ENCODE data around the gene GRAP2.
"Not testable (repeated sequence)": the region's sequence is repeated elsewhere in the genome, so short reads cannot be mapped to it uniquely, and the experiment has no call there.

GRAP2 gene

DNA sequence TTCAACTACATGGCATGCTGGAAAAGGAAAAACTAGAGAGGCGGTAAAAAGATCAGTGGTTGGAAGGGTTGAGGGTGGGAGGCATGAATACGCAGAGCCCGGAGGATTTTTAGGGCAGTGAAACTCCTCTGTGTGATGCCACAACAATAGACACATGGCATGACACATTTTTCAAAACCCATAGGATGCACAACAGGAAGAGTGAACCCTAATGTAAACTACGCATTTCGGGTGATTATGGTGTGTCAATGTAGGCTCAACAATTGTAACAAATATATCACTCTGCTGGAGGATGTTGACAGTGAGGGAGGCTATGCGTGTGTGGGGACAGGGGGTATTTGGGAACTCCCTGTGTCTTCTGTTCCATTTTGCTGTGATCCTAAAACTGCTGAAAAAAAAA lies 78.2 kb downstream of the GRAP2 start:
- Mint-ChIP-seq H3K27ac (no peak overlapping the region), H3K4me1 (no peaks in the 10 kb centered on the region)

DNA sequence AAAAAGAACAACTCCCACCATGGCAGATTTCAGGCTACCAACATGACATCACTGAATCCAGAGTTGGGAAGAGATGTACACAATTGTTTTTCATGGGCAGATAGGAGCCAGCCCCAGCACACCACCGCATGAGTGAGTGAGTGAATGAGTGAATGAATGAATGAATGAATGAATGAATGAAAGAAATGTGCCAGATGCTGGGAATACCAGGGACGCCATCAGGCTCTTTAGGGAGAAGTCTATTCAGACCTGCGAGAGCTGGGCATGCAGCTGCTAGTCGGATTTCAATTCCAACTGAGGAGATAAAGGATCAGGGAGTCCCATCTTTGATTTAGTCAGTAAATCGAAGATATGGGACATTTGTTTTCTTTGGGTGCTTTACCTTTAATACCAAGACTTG lies 78.6 kb downstream of the GRAP2 start:
- no peaks in the 10 kb centered on the region for H3K9me3 Mint-ChIP-seq
- H3K4me1 Mint-ChIP-seq = no peaks in the 10 kb centered on the region
- no peaks in the 10 kb centered on the region for H3K36me3 Mint-ChIP-seq
- H3K27ac Mint-ChIP-seq = no peak overlapping the region
- no peak for ATAC-seq
- H3K27me3 Mint-ChIP-seq = peaks cover 41% of the 10 kb centered on the region
- no peak overlapping the region for H3K4me3 Mint-ChIP-seq

More for the DNA sequence above, 78.2 kb downstream of the GRAP2 start:
- H3K27me3 Mint-ChIP-seq = peaks cover 40% of the 10 kb centered on the region
- no peaks in the 10 kb centered on the region for H3K9me3 Mint-ChIP-seq
- no peak for ATAC-seq
- H3K4me3 Mint-ChIP-seq = no peak overlapping the region
- H3K36me3 Mint-ChIP-seq = no peaks in the 10 kb centered on the region

DNA sequence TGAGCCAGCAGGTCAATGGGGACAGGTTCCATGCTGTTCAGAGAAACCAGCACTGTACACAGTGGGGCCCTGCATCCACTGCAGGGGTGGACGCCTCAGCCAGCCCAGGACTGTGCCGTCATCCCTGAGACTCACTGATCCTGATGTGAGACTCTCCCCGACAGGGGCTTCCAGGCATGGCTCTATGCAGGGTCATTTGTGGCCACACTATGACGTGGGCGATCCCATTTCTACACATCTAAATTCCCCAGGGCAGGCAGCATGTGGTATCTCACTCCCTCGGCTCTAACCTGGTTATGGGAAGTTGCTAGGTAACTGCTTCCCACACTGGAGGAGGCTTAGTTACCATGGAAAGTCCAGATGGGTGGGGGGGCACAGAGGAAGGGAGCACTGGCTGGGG lies 79.7 kb downstream of the GRAP2 start:
- Mint-ChIP-seq H3K4me3 (no peak overlapping the region), H3K27ac (no peak overlapping the region), H3K9me3 (no peaks in the 10 kb centered on the region), H3K36me3 (no peaks in the 10 kb centered on the region), H3K4me1 (no peaks in the 10 kb centered on the region), H3K27me3 (peaks cover 42% of the 10 kb centered on the region)
- ATAC-seq = no peak

DNA sequence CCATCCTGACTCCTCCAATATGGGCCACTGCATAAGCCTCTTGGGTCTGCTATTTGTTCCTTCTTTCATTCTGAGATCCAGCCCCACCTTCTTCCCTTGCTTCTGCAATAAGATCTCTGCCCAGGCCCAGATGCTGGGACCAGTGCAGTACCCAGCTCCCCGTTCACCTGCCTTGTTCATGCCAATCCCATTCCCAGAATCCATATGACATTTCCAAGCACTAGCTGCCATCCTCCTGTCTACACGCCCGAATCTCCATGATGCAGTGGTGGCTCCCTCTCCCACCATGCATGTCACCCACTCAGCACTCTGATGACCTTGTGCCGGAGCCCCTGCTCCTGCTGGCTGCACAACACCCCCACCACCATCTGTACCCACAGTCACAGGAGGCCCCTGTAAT lies 82.5 kb downstream of the GRAP2 start:
- no peak for ATAC-seq
- Mint-ChIP-seq H3K9me3 (no peaks in the 10 kb centered on the region), H3K27ac (no peak overlapping the region)

DNA sequence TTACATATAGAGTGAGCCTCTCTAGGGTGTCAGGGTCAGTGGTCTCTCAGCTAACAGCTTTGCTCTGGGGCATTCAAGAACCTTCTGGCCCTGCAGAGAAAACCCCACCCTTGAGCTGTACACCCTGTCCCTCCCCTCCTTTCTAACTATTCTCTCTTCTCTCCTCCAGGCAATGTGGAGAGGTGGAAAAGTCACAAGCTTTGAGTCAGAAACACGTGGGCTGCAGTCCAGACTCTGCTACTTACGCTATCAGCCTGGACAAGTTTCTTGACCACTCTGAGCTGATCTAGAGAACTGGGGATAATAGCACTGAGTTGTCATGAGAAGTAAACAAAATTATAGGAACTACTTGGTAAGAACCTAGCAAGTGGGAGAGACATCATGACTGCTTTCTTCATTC lies 83.1 kb downstream of the GRAP2 start:
- H3K27me3 Mint-ChIP-seq = peaks cover 52% of the 10 kb centered on the region
- H3K4me1 Mint-ChIP-seq = no peaks in the 10 kb centered on the region
- H3K27ac Mint-ChIP-seq = no peak overlapping the region
- H3K9me3 Mint-ChIP-seq = no peaks in the 10 kb centered on the region
- no peak for ATAC-seq
- H3K4me3 Mint-ChIP-seq = no peak overlapping the region
- no peaks in the 10 kb centered on the region for H3K36me3 Mint-ChIP-seq

More for the DNA sequence above, 82.5 kb downstream of the GRAP2 start:
- no peak overlapping the region for H3K4me3 Mint-ChIP-seq
- no peaks in the 10 kb centered on the region for H3K4me1 Mint-ChIP-seq
- H3K36me3 Mint-ChIP-seq = no peaks in the 10 kb centered on the region
- H3K27me3 Mint-ChIP-seq = peaks cover 50% of the 10 kb centered on the region

DNA sequence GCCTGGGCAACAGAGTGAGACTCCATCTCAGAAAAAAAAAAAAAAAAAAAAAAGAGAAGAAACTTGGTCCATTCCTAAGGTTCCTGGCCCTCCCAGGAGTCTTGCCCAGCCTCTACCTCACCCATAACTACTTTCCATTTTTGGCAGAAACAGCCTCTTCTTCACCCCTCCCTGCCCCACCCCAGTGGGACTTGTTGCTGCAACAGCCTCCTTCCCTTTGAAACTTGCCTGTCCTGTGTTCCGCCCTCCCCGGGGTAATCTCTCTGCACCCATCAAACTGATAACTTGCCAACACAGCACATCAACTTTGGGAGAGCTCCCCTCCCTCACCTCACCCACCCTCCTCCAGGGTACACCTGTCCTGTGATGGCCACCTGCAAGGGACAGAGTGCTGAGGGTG lies 83.9 kb downstream of the GRAP2 start:
- H3K27me3 Mint-ChIP-seq = peaks cover 50% of the 10 kb centered on the region
- H3K27ac Mint-ChIP-seq = no peak overlapping the region
- no peaks in the 10 kb centered on the region for H3K4me1 Mint-ChIP-seq
- H3K36me3 Mint-ChIP-seq = no peaks in the 10 kb centered on the region
- no peak for ATAC-seq
- H3K9me3 Mint-ChIP-seq = no peaks in the 10 kb centered on the region
- H3K4me3 Mint-ChIP-seq = no peak overlapping the region

DNA sequence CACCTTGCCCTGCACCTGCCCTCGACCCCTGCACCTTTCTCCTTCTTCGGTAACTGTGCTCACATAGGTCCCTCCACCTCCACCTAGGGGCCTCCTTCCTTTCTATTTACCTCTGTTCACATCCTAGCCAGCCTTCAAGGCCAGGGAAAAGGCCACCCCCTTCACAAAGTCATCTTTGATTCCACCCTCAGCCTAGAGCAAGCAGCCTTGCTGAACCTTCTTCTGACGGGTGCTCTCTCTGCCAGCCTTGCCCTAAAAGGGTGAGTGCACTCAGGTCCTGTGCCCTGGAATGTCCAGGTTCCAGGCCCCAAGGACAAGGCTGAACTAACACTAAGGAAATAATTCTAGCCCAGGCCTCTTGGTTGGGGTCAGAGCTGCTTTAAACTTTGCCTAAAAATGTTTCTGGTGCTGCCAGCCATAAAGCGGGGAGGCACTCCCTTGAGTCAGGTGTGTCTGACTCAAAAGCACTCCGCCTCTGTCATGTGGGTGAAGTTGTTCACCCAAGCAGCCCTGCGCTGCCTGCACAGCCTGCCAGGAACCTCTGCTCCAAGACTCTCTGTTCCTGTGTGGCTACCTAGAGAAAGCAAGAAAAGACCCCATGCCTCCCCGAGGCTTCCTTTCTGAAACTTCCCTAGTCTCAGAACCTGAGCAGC lies 84.6 kb downstream of the GRAP2 start:
- Mint-ChIP-seq H3K9me3 (no peaks in the 10 kb centered on the region), H3K4me3 (no peak overlapping the region), H3K27ac (no peak overlapping the region), H3K36me3 (no peaks in the 10 kb centered on the region), H3K27me3 (peaks cover 50% of the 10 kb centered on the region), H3K4me1 (no peaks in the 10 kb centered on the region)
- peak; percentile 66 for ATAC-seq

DNA sequence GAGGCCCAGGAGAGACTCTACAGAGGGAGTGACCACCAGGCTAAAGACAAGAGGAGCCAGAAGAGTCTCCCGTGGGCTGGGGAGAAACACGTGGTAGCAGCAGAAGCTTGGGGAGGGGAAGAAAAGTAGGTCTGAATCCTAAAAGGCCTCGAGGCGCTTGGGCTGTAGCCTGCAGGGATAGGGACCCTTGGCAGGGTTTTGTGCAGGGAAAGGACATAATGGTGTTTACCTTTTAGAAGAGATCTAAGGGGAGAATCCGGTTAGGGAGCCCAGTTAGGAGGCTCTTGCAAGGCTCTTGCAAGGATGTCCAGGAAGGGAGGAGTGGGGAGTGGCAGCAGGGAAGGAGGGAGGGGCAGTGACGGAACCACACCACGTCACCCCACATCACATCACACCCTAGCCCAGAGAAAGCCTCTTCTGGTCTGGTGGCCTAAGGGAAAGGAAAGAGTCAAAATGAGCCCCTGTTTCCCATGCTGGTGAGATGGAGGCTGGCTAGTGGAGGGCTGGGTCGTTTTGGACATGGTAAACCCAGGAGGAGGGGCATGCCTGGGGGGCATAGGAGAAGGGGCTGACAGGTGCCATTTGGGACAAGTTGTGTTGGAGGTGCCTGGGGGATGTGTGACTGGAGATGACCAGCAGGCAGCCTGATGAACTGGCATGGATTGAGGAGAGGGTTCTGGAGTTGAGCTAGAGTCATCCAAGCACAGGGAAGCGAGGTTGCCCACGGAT lies 87.7 kb downstream of the GRAP2 start:
- no peak for ATAC-seq
- H3K4me1 Mint-ChIP-seq = peaks cover under 1% of the 10 kb centered on the region
- H3K27ac Mint-ChIP-seq = no peak overlapping the region
- peaks cover 53% of the 10 kb centered on the region for H3K27me3 Mint-ChIP-seq
- H3K4me3 Mint-ChIP-seq = no peak overlapping the region
- no peaks in the 10 kb centered on the region for H3K36me3 Mint-ChIP-seq
- no peaks in the 10 kb centered on the region for H3K9me3 Mint-ChIP-seq

DNA sequence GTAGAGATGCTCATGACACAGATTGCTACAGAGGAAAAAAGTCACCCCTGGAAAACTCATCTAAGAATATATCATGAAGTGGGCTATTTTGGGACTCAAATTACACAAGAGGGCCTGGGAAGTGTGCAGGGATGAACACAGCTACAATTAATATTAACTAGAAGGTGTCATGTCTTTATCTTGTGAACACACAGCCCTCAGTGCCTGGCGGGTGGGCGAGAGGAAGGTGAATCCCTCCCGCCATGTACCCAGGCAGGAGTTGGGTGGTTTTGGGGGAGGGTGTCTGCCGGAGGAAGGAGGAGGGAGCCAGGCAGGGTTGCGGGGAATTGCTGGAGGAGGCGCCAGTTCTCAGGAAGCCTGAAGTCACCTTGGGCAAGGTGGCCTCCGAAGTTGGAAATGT lies 88.7 kb downstream of the GRAP2 start:
- no peak overlapping the region for H3K27ac Mint-ChIP-seq
- no peaks in the 10 kb centered on the region for H3K36me3 Mint-ChIP-seq
- no peak for ATAC-seq
- H3K4me1 Mint-ChIP-seq = peaks cover 7% of the 10 kb centered on the region
- H3K27me3 Mint-ChIP-seq = peaks cover 53% of the 10 kb centered on the region
- H3K4me3 Mint-ChIP-seq = no peak overlapping the region
- no peaks in the 10 kb centered on the region for H3K9me3 Mint-ChIP-seq

DNA sequence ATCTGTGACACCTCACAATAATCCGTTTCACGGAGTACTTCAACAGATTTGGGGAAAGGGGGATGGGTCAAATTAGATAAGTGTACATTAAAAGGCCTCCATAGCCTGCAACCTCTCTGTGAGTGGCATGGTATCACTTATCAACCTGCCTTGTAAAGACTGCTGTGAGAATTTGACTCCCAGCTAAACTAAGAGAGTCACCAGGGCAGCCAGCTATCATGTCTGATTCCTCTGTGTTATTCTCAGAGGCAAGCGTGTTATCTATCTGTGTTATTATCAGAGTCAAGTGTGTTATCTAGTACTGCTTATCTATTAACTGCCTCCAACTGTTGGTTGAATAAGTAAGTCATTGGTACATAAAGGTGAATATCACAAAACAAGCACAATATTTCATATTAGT lies 89.8 kb downstream of the GRAP2 start:
- H3K9me3 Mint-ChIP-seq = no peaks in the 10 kb centered on the region
- H3K4me3 Mint-ChIP-seq = no peak overlapping the region
- ATAC-seq = no peak
- peaks cover 7% of the 10 kb centered on the region for H3K4me1 Mint-ChIP-seq
- H3K36me3 Mint-ChIP-seq = no peaks in the 10 kb centered on the region
- H3K27me3 Mint-ChIP-seq = peaks cover 45% of the 10 kb centered on the region
- no peak overlapping the region for H3K27ac Mint-ChIP-seq

DNA sequence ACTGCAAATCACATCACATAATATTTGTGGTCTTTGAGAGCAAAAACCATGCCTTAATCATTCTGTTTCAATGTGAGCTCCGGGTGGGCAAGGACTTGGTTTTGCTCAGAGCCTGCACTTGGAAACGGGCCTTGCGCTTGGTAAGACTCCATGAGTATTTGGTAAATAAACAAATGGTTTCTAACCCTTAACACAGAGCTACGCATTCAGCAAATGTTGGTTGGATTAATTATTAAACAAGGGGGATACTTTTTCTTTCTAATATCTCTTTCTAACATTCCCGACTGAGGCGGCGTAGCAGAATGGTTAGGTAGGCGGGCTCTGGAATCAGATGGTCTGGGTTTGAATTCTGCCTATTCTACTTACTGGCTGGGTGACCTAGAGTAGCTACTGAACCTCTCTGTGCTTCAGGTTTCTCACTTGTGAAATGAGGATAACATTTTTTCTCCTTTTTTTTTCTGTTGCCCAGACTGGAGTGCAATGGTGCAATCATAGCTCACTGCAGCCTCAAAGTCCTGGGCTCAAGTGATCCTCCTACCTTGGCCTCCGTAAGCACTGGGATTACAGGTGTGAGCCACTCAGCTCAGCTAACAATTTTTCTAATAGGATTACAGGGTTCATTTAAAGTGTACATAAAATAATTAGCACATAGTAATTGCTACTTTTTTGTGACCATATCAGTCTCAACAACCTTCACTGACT lies 90.4 kb downstream of the GRAP2 start:
- Mint-ChIP-seq H3K27ac (no peak overlapping the region), H3K36me3 (no peaks in the 10 kb centered on the region), H3K4me3 (no peak overlapping the region), H3K9me3 (no peaks in the 10 kb centered on the region), H3K27me3 (peaks cover 45% of the 10 kb centered on the region), H3K4me1 (peaks cover 7% of the 10 kb centered on the region)
- ATAC-seq = no peak

DNA sequence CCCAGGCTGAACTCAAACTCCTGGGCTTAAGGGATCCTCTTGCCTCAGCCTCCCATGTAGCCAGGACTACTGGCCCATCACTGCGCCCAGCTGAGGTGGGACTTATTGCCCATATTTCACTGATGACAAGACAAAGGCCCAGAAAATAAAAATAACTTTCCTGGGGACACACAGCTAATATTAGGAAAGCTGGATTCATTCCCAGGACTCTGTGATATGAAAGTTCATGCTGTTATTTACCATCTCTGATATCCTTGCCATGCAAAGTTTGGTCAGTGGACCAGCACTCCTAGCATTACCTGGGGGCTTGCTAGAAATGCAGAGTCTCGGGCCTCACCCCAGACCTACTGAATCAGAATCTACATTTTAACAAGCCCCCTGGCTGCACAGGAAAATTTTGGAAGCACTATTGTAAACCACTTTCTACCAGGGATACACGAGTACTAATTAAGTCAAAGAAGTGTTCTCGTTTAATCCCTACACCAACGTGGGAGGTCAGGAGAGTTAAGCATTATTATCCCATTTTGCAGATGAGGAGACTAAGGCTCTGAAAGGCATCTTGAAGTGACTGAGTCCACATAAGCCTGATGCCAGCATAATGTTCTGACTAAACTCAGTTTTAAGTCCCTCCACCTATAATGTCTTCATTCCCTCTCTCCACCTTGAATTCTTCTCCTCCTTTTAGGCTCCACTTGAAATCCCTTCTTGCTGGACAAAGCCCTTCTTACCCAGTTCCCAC lies 91.4 kb downstream of the GRAP2 start:
- Mint-ChIP-seq H3K9me3 (no peaks in the 10 kb centered on the region), H3K27me3 (peaks cover 50% of the 10 kb centered on the region), H3K4me3 (no peak overlapping the region), H3K36me3 (no peaks in the 10 kb centered on the region), H3K27ac (no peak overlapping the region), H3K4me1 (peaks cover 7% of the 10 kb centered on the region)
- ATAC-seq = no peak

DNA sequence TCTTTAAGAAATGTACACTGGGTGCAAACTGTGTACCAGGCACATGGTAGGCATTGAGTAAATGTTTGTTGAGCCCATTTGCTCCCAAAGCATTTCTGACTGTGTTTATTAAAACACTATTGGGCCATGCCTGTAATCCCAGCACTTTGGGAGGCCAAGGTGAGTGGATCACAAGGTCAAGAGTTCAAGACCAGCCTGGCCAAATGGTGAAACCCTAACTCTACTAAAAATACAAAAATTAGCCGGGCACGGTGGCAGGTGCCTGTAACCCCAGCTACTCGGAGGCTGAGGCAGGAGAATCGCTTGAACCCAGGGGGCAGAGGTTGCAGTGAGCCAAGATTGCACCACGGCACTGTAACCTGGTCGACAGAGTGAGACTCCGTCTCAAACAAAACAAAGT lies 92.0 kb downstream of the GRAP2 start:
- H3K4me1 Mint-ChIP-seq, H3K9me3 Mint-ChIP-seq, ATAC-seq, H3K36me3 Mint-ChIP-seq, H3K4me3 Mint-ChIP-seq, H3K27ac Mint-ChIP-seq: not testable (repeated sequence)
- H3K27me3 Mint-ChIP-seq = peaks cover 56% of the 10 kb centered on the region

DNA sequence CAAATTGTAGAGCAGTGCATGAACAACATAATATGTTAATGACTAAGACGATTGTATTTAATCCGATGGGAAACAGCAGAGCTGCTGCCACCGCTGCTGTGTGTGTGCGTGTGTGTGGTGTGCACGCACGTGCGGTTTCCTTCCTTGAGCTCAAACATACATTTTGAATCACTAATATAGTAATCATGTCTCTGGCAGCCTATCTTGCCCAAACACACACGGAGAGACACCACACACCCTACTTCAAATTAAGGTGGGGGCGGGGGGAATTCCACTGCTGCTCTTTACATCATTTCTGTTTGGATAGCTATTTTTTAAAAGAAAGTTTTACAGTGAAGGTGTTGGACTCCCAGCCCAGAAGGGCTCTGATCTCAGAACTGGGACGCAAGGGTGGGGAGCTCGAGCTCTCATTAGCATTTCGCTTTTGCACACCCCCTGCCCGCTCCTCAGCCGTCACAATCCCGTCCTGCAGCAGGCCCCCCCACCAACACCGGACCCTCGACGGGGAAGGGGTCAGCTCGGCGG lies 93.2 kb downstream of the GRAP2 start:
- Mint-ChIP-seq H3K4me1 (peaks cover 7% of the 10 kb centered on the region), H3K9me3 (no peaks in the 10 kb centered on the region), H3K4me3 (peak overlapping the region; percentile 10), H3K27me3 (peaks cover 51% of the 10 kb centered on the region), H3K36me3 (no peaks in the 10 kb centered on the region), H3K27ac (peak overlapping the region; percentile 15)
- ATAC-seq = peak; percentile 34

Measured in stimulated activated memory B cell treated with anti-CD40 and anti-IgM and Interleukin-4, amounts not matched to agents 10 μg/mL and 1 μg/mL and 100 μg/mL, for 72 hours (primary cell).